Activated naive CD4-positive, alpha-beta T cell treated with anti-CD3 and anti-CD28 coated beads, Interleukin-2, amount 50 U/mL, for 16 hours (primary cell): ENCODE data around the gene SAPCD1.

ENCODE experiments used
- DNase-seq: peaks from one replicate; pipeline ENCODE4 v3.0.0-alpha.2; 2020

SAPCD1 gene

GRCh38 chr6:31729979-31730630, 32.4 kb upstream of the SAPCD1 start:
- peak; percentile 60 for DNase-seq

GRCh38 chr6:31730631-31731086, 31.8 kb upstream of the SAPCD1 start:
- no peak for DNase-seq

GRCh38 chr6:31732029-31732428, 30.4 kb upstream of the SAPCD1 start:
- no peak for DNase-seq

- no peak for DNase-seq
These were observed 28.7 kb upstream of the SAPCD1 start for GRCh38 chr6:31733734-31734133.

GRCh38 chr6:31734247-31734820, 28.1 kb upstream of the SAPCD1 start:
- no peak for DNase-seq

GRCh38 chr6:31734821-31735406, 27.5 kb upstream of the SAPCD1 start:
- DNase-seq: peak; percentile 37

- DNase-seq: peak; percentile 79
These were observed 26.3 kb upstream of the SAPCD1 start, which contains the start of gene CLIC1 for GRCh38 chr6:31736021-31736767. Gene CLIC1 (minus strand): TSS chr6:31736530. CDS start chr6:31736300, 230 bp downstream.

- DNase-seq: no peak
These were observed 25.6 kb upstream of the SAPCD1 start for GRCh38 chr6:31736768-31737314.

- DNase-seq: no peak
These were observed 25.0 kb upstream of the SAPCD1 start for GRCh38 chr6:31737315-31737990.

GRCh38 chr6:31737991-31738979, 24.2 kb upstream of the SAPCD1 start:
- DNase-seq: peak; percentile 43

- DNase-seq: peak; percentile 95
These were observed 22.6 kb upstream of the SAPCD1 start, which contains the start of gene MSH5 for GRCh38 chr6:31739639-31740396. Gene MSH5 (plus strand): TSS chr6:31740005. CDS start chr6:31740467, 462 bp downstream.

GRCh38 chr6:31740397-31741223, 21.8 kb upstream of the SAPCD1 start:
- DNase-seq: no peak

- no peak for DNase-seq
These were observed 20.6 kb upstream of the SAPCD1 start for GRCh38 chr6:31741815-31742214.

- DNase-seq: no peak
These were observed 19.6 kb upstream of the SAPCD1 start for GRCh38 chr6:31742894-31743293.

- no peak for DNase-seq
These were observed 18.0 kb upstream of the SAPCD1 start for GRCh38 chr6:31744422-31744821.

- DNase-seq: no peak
These were observed 13.0 kb upstream of the SAPCD1 start for GRCh38 chr6:31749301-31750036.

- no peak for DNase-seq
These were observed 11.9 kb upstream of the SAPCD1 start for GRCh38 chr6:31750411-31751022.

- DNase-seq: no peak
These were observed 9.6 kb upstream of the SAPCD1 start for GRCh38 chr6:31752739-31753319.
